Pancreas (tissue), 10 donors: Measurements from ENCODE around the gene MANSC1. TPM values are rescaled to one million over a fixed set of nuclear protein-coding genes. Genes with fewer than 3 reads are reported as not detected.

Experiments
- ATAC-seq, 4 donors: fragments of 200-7000 bp; cut with Tn5 transposase; one replicate each; pipeline versions ENCODE4 v1.8.0 to v1.9.1; 2020; ENCODE audit warnings: mild to moderate bottlenecking in 4 of 4, moderate library complexity in 4 of 4
- DNase-seq, 6 donors: peaks; one replicate each; pipeline ENCODE4 v3.0.0-alpha.2; 2020
- FAIRE-seq: peaks from 2 replicates; lab custom pipeline; 2012; peaks lifted over from hg19 to GRCh38; lab: Jason Lieb, UNC
- H3K27ac ChIP-seq, 4 donors: fragments of 200-600 bp; sonication (generic); 1 replicate in 3 of 4; 2 replicates in 1 of 4; pipeline versions ENCODE4 v1.5.0 to v1.8.0; 2020
- H3K27me3 ChIP-seq, 4 donors: fragments of 200-600 bp; one replicate each; pipeline ENCODE4 v1.8.0; 2021
- H3K36me3 ChIP-seq, 3 donors: fragments of 200-600 bp; sonication (generic) in 1 of 3; one replicate each; pipeline versions ENCODE4 v1.5.0 to v1.8.0; 2020 to 2021
- H3K4me1 ChIP-seq, 3 donors: fragments of 200-600 bp; one replicate each; pipeline ENCODE4 v1.8.0; 2021
- H3K4me3 ChIP-seq, 4 donors: fragments of 200-600 bp; sonication (generic) in 2 of 4; one replicate each; pipeline versions ENCODE4 v1.5.0 to v1.8.0; 2020 to 2021
- H3K9me3 ChIP-seq, 4 donors: fragments of 200-600 bp; one replicate each; pipeline ENCODE4 v1.8.0; 2021
- WGBS, 2 donors: extraction: QIAGEN DNeasy Blood & Tissue Kit; methylation state at CpG; one replicate each; pipeline ENCODE4 v1.1.7; 2013; 5-methylcytosine and 5-hydroxymethylcytosine counted together
- intact Hi-C, 3 donors: fragments of 100-400 bp; cut with DNase I; formaldehyde crosslinking; loops; one replicate each; pipeline versions ENCODE4 v1.11.1 to v1.14.2; 2022
- polyA plus RNA-seq, 2 donors: library from polyadenylated mRNA; stranded (reverse); fragments of 200-250 nt; gene quantifications; one replicate each; pipeline ENCODE4 v1.2.3, GENCODE V29; 2013
- total RNA-seq, 6 donors: library from RNA; stranded (reverse); fragmentation: NEBNext Ultra II Directional in 4 of 6; extraction: Animal tissue kit (Norgen Biotek cat#: 25700) in 4 of 6; gene quantifications; one replicate each; pipeline versions ENCODE4 v1.2.1 to v1.2.4, GENCODE V29; 2021 to 2023
- TF ChIP-seq, protein P1 (sequence below), 4 donors: fragments of 200-600 bp; sonication (generic) in 3 of 4; IDR thresholded peaks; one replicate each; pipeline versions ENCODE4 v1.5.0 to v1.8.0; 2021; ENCODE audit warnings: antibody characterized with exemption in 4 of 4
- donor health status: healthy with polysubstance abuse.
- donor health status: DM: no; HTN: no; CAD: no; lungs with moderate emphysema.
- donor health status: DM: no; HTN: no; CAD: no.
- donor health status: control.
- donor health status: control.
- donor health status: Bipolar disorder and iron deficiency.
- donor health status: DM: yes; HTN: yes; CAD: no.
- donor health status: DM: no; HTN: no; CAD: no.
- donor health status: DM: no; HTN: no; CAD: no.
- donor health status: DM: yes; HTN: yes; CAD: no.

The MANSC1 gene
- total and polyA plus RNA-seq, 8 donors, result 7.0 to 21.6 (median 17.0) TPM

DNA sequence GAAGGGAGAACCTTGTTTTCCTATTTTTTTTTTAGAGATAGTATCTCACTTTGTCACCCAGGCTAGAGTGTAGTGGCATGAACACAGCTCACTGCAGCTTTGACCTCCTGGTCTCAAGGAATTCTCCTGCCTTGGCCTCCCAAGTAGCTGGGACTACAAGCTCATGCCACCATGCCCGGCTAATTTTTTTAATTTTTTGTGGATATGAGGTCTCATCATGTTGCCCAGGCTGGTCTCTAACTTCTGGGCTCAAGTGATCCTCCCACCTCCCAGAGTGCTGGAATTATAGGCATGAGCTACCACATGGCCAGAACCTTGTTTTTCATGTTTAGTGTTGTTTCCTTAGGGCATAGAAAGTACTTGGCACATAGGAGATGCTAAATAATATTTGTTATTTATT is 13.5 kb downstream of the MANSC1 start:
- Histone ChIP-seq H3K9me3 (no peaks in the 10 kb centered on the region), H3K36me3 (peaks cover 0 to 16% (median 0%) of the 10 kb centered on the region in 3 donors), H3K4me1 (peaks cover 20 to 34% (median 22%) of the 10 kb centered on the region in 3 donors), H3K27me3 (no peaks in the 10 kb centered on the region), H3K27ac (no peak overlapping the region), H3K4me3 (no peak overlapping the region)
- FAIRE-seq, result no peak
- DNase-seq, result no peak
- WGBS, 2 donors, result 91 to 96% methylated on average over 1 of the region's 1 CpG
- TF ChIP-seq, protein P1, sequence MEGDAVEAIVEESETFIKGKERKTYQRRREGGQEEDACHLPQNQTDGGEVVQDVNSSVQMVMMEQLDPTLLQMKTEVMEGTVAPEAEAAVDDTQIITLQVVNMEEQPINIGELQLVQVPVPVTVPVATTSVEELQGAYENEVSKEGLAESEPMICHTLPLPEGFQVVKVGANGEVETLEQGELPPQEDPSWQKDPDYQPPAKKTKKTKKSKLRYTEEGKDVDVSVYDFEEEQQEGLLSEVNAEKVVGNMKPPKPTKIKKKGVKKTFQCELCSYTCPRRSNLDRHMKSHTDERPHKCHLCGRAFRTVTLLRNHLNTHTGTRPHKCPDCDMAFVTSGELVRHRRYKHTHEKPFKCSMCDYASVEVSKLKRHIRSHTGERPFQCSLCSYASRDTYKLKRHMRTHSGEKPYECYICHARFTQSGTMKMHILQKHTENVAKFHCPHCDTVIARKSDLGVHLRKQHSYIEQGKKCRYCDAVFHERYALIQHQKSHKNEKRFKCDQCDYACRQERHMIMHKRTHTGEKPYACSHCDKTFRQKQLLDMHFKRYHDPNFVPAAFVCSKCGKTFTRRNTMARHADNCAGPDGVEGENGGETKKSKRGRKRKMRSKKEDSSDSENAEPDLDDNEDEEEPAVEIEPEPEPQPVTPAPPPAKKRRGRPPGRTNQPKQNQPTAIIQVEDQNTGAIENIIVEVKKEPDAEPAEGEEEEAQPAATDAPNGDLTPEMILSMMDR (IDR thresholded peaks at IDR 0.05), result no peak
- ATAC-seq, result no peak
- intact Hi-C loops, result no loop called here

DNA sequence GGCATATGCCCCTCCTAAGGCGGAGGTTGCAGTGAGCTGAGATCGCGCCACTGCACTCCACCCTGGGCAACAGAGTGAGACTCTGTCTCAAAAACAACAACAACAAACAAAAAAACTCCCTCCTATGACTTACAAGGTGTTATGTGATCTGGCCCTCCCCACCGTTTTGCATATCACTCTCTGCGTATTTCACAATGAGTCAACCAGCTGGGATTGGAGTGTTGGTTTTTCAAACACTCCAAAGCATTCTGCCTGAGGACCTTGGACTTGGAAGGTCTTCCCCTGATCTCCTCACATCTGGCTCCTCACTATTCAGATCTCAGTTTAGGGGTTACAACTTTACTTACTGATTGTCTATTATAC is 14.0 kb downstream of the MANSC1 start:
- TF ChIP-seq, protein P1 (IDR thresholded peaks at IDR 0.05), result no peak
- Histone ChIP-seq H3K36me3 (peaks cover 0 to 16% (median 0%) of the 10 kb centered on the region in 3 donors), H3K4me3 (no peak overlapping the region), H3K4me1 (peaks cover 21 to 38% (median 26%) of the 10 kb centered on the region in 3 donors), H3K9me3 (no peaks in the 10 kb centered on the region), H3K27ac (no peak overlapping the region), H3K27me3 (no peaks in the 10 kb centered on the region)
- peak in 2 of 4 donors; percentile 22 to 37 for ATAC-seq
- WGBS, 2 donors, result 72 to 77% methylated on average over 5 of the region's 5 CpGs
- no peak for FAIRE-seq
- peak in 2 of 6 donors; percentile 32 to 35 for DNase-seq
- intact Hi-C loops, result no loop called here

DNA sequence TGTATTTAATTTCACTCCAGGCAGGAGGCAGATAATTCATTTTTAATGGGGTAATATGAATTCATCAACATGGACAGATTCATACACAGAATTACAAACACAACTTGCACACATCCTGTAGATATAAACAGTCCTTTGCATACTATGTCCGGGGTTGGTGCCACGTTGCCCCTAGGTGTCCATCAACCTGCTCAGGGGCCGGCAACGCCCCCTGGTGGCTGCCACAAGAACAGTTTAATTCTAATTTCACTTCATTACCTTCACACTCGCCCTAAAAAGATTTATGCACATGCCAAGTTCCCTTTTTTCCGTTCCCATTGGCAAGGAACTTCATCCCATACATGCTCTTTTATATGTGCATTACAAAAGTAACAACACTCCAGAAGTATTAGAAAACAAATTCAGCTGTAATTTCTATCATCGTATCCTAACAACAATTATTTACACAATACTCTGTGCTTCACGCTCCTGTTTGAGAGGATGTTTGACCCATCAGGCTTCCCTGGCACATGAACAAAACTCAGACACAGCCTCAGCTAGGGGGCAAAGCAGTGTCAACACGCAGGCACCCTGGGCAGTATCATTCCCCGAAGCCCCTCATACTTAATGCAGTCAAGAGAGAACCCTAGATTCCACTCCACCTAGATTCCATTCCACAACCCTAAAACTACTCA is 15.5 kb downstream of the MANSC1 start:
- H3K9me3 ChIP-seq, result no peaks in the 10 kb centered on the region
- peak; percentile 28 to 60 (median 49) for ATAC-seq
- no peak overlapping the region for H3K4me3 ChIP-seq
- H3K27ac ChIP-seq, result peak overlapping the region in 2 of 4 donors; percentile 58 to 63
- 22 to 26% methylated on average over 10 of the region's 10 CpGs for WGBS, 2 donors
- no peaks in the 10 kb centered on the region for H3K27me3 ChIP-seq
- peak in 4 of 6 donors; percentile 42 to 74 (median 54) for DNase-seq
- intact Hi-C loops, result loop anchor here in 2 of 3 donors (5.0 kb wide), 2 partner anchors 252 to 257 kb away; no protein-coding TSS in a partner anchor
- peaks cover 0 to 17% (median 0%) of the 10 kb centered on the region in 3 donors for H3K36me3 ChIP-seq
- TF ChIP-seq, protein P1 (IDR thresholded peaks at IDR 0.05), result peak; percentile 51 to 80 (median 68)
- H3K4me1 ChIP-seq, result peaks cover 21 to 38% (median 26%) of the 10 kb centered on the region in 3 donors
- FAIRE-seq, result no peak

DNA sequence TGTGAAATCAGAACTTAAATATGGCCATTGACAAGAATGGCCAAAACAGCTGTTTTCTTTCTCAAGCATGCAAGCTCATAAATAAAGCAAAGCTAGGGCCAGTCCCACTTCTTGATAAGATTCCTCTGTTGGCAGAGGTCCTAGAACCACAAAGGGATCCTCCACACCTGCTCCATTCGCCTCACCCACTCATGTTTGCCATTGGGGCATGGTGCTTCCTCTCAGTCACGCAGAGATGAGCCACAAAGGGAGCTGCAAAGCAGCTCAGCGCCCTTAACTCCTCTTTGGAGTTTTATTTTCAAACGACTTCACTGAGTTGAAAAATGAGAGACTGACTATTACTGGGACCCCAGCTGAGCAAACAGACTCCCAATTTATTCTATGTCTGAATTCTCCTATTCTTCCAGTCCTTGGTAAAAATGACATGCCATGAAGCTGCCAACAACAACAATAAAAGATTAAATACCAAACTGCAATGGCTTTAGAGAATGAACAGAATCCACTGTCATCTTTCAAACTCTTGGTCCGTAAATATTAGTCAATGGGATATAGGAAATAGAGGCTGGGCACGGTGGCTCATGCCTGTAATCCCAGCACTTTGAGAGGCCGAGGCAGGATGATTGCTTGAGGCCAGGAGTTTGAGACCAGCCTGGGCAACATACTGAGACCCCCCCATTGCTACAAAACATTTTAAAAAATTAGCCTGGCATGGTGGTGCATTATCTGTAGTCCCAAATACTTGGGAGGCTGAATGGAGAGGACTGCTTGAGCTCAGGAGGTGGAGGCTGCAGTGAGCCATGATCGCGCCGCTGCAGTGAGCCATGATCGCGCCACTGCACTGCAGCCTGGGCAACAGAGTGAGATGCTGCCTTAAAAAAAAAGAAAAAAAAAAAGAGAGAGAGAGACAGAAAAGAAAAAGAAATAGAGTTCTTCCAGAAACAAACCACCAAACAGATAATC is 16.4 kb downstream of the MANSC1 start:
- peak in 4 of 6 donors; percentile 66 to 87 (median 82) for DNase-seq
- 50 to 60% methylated on average over 12 of the region's 12 CpGs for WGBS, 2 donors
- ATAC-seq, result peak; percentile 85 to 89 (median 88)
- intact Hi-C loops, result loop anchor here in 2 of 3 donors (5.0 kb wide), 2 partner anchors 251 to 256 kb away; no protein-coding TSS in a partner anchor
- Histone ChIP-seq H3K4me3 (no peak overlapping the region), H3K36me3 (peaks cover 0 to 17% (median 0%) of the 10 kb centered on the region in 3 donors), H3K27ac (peak overlapping the region in 2 of 4 donors; percentile 58 to 63), H3K27me3 (no peaks in the 10 kb centered on the region), H3K4me1 (peaks cover 21 to 38% (median 26%) of the 10 kb centered on the region in 3 donors), H3K9me3 (no peaks in the 10 kb centered on the region)
- TF ChIP-seq, protein P1 (IDR thresholded peaks at IDR 0.05), result no peak
- no peak for FAIRE-seq
